NB4 (cell line): ENCODE measurements around the gene MBD5.

Source experiments
- MYC ChIP-seq: IDR thresholded peaks from 2 replicates; pipeline ENCODE4 v1.6.1; 2011; ENCODE audit warnings: low read depth, low read length
- POLR2A ChIP-seq: IDR thresholded peaks from 2 replicates; pipeline ENCODE4 v1.6.1; 2011; ENCODE audit warnings: mild to moderate bottlenecking; ENCODE audit not compliant: insufficient read length; ENCODE audit errors: extremely low read depth
- TF ChIP-seq, protein P1 (sequence below): IDR thresholded peaks from one replicate; pipeline ENCODE4 v1.5.1; 2012; ENCODE audit warnings: low read depth, low read length

DNA sequence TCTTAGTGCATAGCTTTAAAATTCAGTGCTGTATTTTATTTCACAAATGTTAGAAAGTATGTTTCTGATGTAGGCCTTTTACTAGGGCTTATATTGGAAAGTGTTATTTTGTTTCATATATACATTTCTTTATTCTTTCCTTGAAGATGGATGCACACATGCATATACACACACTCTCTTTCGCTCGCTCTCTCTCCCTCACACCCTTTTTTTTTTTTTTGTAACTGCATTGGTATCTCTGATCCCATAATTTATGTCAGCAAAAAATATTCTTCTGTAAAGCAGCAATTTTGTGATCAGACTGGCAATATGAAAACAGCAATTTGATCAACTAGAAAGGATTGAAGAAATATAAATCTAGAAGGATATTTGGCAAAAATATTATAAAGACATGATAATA, 2.0 kb downstream of the MBD5 start:
- no peak for TF ChIP-seq POLR2A
- TF ChIP-seq, protein P1, sequence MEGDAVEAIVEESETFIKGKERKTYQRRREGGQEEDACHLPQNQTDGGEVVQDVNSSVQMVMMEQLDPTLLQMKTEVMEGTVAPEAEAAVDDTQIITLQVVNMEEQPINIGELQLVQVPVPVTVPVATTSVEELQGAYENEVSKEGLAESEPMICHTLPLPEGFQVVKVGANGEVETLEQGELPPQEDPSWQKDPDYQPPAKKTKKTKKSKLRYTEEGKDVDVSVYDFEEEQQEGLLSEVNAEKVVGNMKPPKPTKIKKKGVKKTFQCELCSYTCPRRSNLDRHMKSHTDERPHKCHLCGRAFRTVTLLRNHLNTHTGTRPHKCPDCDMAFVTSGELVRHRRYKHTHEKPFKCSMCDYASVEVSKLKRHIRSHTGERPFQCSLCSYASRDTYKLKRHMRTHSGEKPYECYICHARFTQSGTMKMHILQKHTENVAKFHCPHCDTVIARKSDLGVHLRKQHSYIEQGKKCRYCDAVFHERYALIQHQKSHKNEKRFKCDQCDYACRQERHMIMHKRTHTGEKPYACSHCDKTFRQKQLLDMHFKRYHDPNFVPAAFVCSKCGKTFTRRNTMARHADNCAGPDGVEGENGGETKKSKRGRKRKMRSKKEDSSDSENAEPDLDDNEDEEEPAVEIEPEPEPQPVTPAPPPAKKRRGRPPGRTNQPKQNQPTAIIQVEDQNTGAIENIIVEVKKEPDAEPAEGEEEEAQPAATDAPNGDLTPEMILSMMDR = no peak
- TF ChIP-seq MYC = no peak
